CD4-positive, alpha-beta T cell (primary cell): ENCODE results near the gene MAPK7. TPM values are rescaled to one million over a fixed set of nuclear protein-coding genes. Genes with fewer than 3 reads are reported as not detected.
A peak's percentile ranks its signal among the peaks of the same experiment; 100 is the strongest.

Source experiments
- ATAC-seq: fragments of 200-7000 bp; cut with Tn5 transposase; one replicate; pipeline ENCODE4 v1.10.0; 2022; ENCODE audit warnings: mild to moderate bottlenecking; ENCODE audit not compliant: poor library complexity
- CTCF ChIA-PET: fragments of 350-600 bp; sonication (Branson Sonifier 250); formaldehyde crosslinking; loops from one replicate; lab custom pipeline; 2021; ENCODE audit warnings: antibody characterized with exemption, inconsistent platforms; lab: Charles Lee
- POLR2A ChIA-PET: fragments of 350-600 bp; sonication (Branson Sonifier 250); formaldehyde crosslinking; loops from one replicate; lab custom pipeline; 2021; ENCODE audit warnings: antibody characterized with exemption, inconsistent platforms; lab: Charles Lee
- DNase-seq, 14 experiments: peaks; one replicate each; pipeline ENCODE4 v3.0.0-alpha.2; 2013 to 2020; ENCODE audit warnings: mixed read lengths in 2 of 14
- H3K27ac ChIP-seq, 2 donors: one replicate each; pipeline versions ENCODE4 v1.5.1 to v1.7.0; 2013; ENCODE audit warnings: low read length in 2 of 2, low read depth in 1 of 2, mild to moderate bottlenecking in 1 of 2
- H3K27me3 ChIP-seq, 2 experiments: 1 replicate in 1 of 2; 2 replicates in 1 of 2; pipeline versions ENCODE4 v1.6.1 to v1.7.0; 2013; ENCODE audit warnings: low read length in 2 of 2, control low read depth in 1 of 2, mild to moderate bottlenecking in 1 of 2, moderate library complexity in 1 of 2; ENCODE audit not compliant: insufficient read depth in 2 of 2, control insufficient read depth in 1 of 2
- H3K36me3 ChIP-seq: one replicate; pipeline ENCODE4 v1.6.1; 2013; ENCODE audit warnings: low read length, control low read depth; ENCODE audit not compliant: insufficient read depth
- H3K4me1 ChIP-seq: one replicate; pipeline ENCODE4 v1.6.1; 2013; ENCODE audit warnings: low read length, control low read depth; ENCODE audit not compliant: insufficient read depth
- H3K4me3 ChIP-seq: one replicate; pipeline ENCODE4 v1.5.1; 2013; ENCODE audit warnings: mild to moderate bottlenecking, low read length, moderate library complexity
- H3K9me3 ChIP-seq, 2 experiments: 1 replicate in 1 of 2; 2 replicates in 1 of 2; pipeline versions ENCODE4 v1.6.1 to v1.7.0; 2013; ENCODE audit warnings: low read length in 2 of 2, mild to moderate bottlenecking in 2 of 2, control low read depth in 1 of 2, moderate library complexity in 1 of 2; ENCODE audit not compliant: control insufficient read depth in 1 of 2, insufficient read depth in 1 of 2
- H3K27ac Mint-ChIP-seq: one replicate; pipeline ENCODE4 v1.8.0; 2020; ENCODE audit warnings: mixed read lengths
- H3K27me3 Mint-ChIP-seq: one replicate; pipeline ENCODE4 v1.8.0; 2021; ENCODE audit warnings: mixed read lengths
- H3K36me3 Mint-ChIP-seq: one replicate; pipeline ENCODE4 v1.8.0; 2021; ENCODE audit warnings: low read depth, mixed read lengths
- H3K4me1 Mint-ChIP-seq: one replicate; pipeline ENCODE4 v1.8.0; 2021; ENCODE audit warnings: low read depth, mixed read lengths
- H3K4me3 Mint-ChIP-seq: one replicate; pipeline ENCODE4 v1.8.0; 2020; ENCODE audit warnings: mild to moderate bottlenecking, mixed read lengths
- H3K9me3 Mint-ChIP-seq: one replicate; pipeline ENCODE4 v1.8.0; 2020; ENCODE audit warnings: mixed read lengths
- intact Hi-C, 2 experiments: fragments of 100-400 bp; cut with DNase I in 1 of 2; cut with micrococcal nuclease in 1 of 2; formaldehyde crosslinking; loops; one replicate each; pipeline versions ENCODE4 v1.15.1 to v1.9.0; 2023 to 2025; cut with DNase I, micrococcal nuclease
- total RNA-seq, 174 experiments: library from RNA in 2 of 174; stranded (reverse) in 2 of 174; gene quantifications; one replicate each; pipeline ENCODE4 v1.2.3 and lab custom pipeline; 2021 to 2026
- TF ChIP-seq, protein P1 (sequence below): fragments of 200-600 bp; IDR thresholded peaks from one replicate; pipeline ENCODE4 v1.8.0; 2022; ENCODE audit warnings: antibody characterized with exemption, mild to moderate bottlenecking

The MAPK7 gene
- total RNA-seq, 2 experiments from 2014 or later = 15.2 to 17.3 TPM

DNA sequence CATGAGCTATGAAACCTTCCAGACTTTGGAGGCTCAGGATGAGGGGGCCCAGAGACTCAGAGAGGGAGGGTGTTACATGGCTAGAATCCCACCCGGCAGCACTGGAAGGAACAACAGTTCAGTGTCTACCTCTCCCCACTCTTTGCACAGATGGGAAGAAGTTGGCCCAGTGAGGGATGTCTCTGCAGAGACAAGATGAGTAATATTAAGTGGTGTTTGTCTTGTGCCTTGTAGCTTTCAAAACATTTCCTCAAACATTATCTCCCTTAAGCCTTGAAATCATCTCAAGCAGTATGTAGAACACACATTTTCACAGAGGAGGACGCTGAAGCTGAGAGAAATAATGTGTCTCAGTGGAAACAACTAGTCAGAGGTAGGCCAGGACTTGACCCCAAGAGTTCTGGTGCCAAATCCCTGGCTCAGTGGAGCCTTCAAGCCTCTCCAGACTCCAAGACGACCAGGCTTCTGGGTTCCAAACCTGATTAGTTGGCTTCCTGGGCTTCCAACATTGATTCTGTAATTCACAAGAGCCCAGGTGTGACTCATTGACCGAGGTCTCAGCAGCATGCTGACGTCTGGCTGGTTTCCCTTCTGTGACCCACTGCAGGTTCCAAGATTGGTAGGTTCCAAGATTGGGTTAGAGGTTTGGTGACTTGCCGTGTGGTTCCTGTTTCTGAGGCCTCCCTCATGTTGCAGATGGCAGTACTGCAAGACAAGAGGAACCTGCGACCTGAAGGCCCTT is 40.1 kb downstream of the MAPK7 start:
- Histone ChIP-seq H3K27me3 (peaks cover 0 to 2% of the 10 kb centered on the region in 2 experiments), H3K9me3 (no peaks in the 10 kb centered on the region), H3K36me3 (no peaks in the 10 kb centered on the region), H3K4me3 (no peak overlapping the region), H3K4me1 (peaks cover 6% of the 10 kb centered on the region), H3K27ac (no peak overlapping the region)
- Mint-ChIP-seq H3K4me3 (no peak overlapping the region), H3K27me3 (no peaks in the 10 kb centered on the region), H3K36me3 (no peaks in the 10 kb centered on the region), H3K27ac (no peak overlapping the region), H3K4me1 (peaks cover 12% of the 10 kb centered on the region), H3K9me3 (no peaks in the 10 kb centered on the region)
- TF ChIP-seq, protein P1, sequence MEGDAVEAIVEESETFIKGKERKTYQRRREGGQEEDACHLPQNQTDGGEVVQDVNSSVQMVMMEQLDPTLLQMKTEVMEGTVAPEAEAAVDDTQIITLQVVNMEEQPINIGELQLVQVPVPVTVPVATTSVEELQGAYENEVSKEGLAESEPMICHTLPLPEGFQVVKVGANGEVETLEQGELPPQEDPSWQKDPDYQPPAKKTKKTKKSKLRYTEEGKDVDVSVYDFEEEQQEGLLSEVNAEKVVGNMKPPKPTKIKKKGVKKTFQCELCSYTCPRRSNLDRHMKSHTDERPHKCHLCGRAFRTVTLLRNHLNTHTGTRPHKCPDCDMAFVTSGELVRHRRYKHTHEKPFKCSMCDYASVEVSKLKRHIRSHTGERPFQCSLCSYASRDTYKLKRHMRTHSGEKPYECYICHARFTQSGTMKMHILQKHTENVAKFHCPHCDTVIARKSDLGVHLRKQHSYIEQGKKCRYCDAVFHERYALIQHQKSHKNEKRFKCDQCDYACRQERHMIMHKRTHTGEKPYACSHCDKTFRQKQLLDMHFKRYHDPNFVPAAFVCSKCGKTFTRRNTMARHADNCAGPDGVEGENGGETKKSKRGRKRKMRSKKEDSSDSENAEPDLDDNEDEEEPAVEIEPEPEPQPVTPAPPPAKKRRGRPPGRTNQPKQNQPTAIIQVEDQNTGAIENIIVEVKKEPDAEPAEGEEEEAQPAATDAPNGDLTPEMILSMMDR = no peak
- intact Hi-C loops = no loop called here
- ATAC-seq (peak; percentile 58), DNase-seq (peak in 3 of 14 experiments; percentile 15 to 63 (median 41))
- POLR2A ChIA-PET = interaction anchor here (1.0 kb wide), 1 partner anchor 41 kb away, joined by 3 read pairs; no protein-coding TSS in a partner anchor
- CTCF ChIA-PET = no interaction called here

DNA sequence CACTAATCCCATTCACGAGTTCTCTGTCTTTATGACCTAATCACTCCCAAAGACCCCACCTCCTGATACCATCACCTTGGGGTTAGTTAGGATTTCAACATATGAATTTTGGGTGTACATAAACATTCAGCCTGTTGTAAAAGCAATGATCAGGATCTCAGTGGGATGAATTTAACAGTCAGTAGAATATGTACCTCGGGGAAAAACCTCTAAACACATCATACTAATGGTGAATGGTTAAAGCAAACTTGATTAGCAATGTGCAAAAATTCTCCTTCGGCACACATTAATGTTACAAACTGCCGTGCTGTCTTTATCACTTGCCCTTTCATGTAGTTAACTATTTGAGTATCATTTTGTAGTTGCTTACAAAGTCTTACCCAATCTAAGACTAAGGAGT is 42.9 kb downstream of the MAPK7 start:
- TF ChIP-seq, protein P1 = no peak
- intact Hi-C loops = no loop called here
- Mint-ChIP-seq H3K27ac (no peak overlapping the region), H3K4me3 (no peak overlapping the region), H3K9me3 (no peaks in the 10 kb centered on the region), H3K4me1 (peaks cover 12% of the 10 kb centered on the region), H3K27me3 (peaks cover 1% of the 10 kb centered on the region), H3K36me3 (no peaks in the 10 kb centered on the region)
- ATAC-seq = no peak
- H3K4me3 ChIP-seq = no peak overlapping the region
- no peak for DNase-seq
- H3K4me1 ChIP-seq = peaks cover 6% of the 10 kb centered on the region
- no peak overlapping the region for H3K27ac ChIP-seq
- H3K27me3 ChIP-seq = no peaks in the 10 kb centered on the region
- no peaks in the 10 kb centered on the region for H3K36me3 ChIP-seq
- H3K9me3 ChIP-seq = no peaks in the 10 kb centered on the region
- ChIA-PET CTCF (no interaction called here), POLR2A (no interaction called here)

- POLR2A ChIA-PET = no interaction called here
- Mint-ChIP-seq H3K27ac (no peak overlapping the region), H3K36me3 (no peaks in the 10 kb centered on the region), H3K27me3 (peaks cover 5% of the 10 kb centered on the region), H3K4me3 (no peak overlapping the region), H3K9me3 (no peaks in the 10 kb centered on the region), H3K4me1 (peaks cover 12% of the 10 kb centered on the region)
- TF ChIP-seq, protein P1 = no peak
- H3K4me1 ChIP-seq = peaks cover 6% of the 10 kb centered on the region
- no peak overlapping the region for H3K27ac ChIP-seq
- CTCF ChIA-PET = no interaction called here
- H3K9me3 ChIP-seq = no peaks in the 10 kb centered on the region
- H3K4me3 ChIP-seq = no peak overlapping the region
- no peaks in the 10 kb centered on the region for H3K36me3 ChIP-seq
- ATAC-seq (no peak), DNase-seq (no peak)
- H3K27me3 ChIP-seq = no peaks in the 10 kb centered on the region
- intact Hi-C loops = no loop called here
Measured at GRCh38 chr17:19421926-19422325, 43.6 kb downstream of the MAPK7 start.
